AG10803 (cell line): ENCODE measurements around the gene ELL.

Experiments
- DNase-seq: peaks from one replicate; pipeline ENCODE4 v3.0.0; 2010; ENCODE audit warnings: low read depth
- H3K4me3 ChIP-seq: 2 replicates; pipeline ENCODE4 v1.5.1; 2011; ENCODE audit warnings: mild to moderate bottlenecking, low read length, control low read depth
- CTCF ChIP-seq: conservative IDR thresholded peaks from 2 replicates; pipeline ENCODE4 v1.5.1; 2011; ENCODE audit warnings: mild to moderate bottlenecking, low read length, control low read depth, inconsistent platforms

The ELL gene

GRCh38 chr19:18504886-18505610 is 16.8 kb downstream of the ELL start:
- no peak for TF ChIP-seq CTCF
- H3K4me3 ChIP-seq = no peak overlapping the region
- no peak for DNase-seq

- no peak overlapping the region for H3K4me3 ChIP-seq
- TF ChIP-seq CTCF = no peak
- no peak for DNase-seq
Observed at GRCh38 chr19:18503971-18504885, 17.6 kb downstream of the ELL start.

- no peak for DNase-seq
- H3K4me3 ChIP-seq = no peak overlapping the region
- TF ChIP-seq CTCF = no peak
Observed at GRCh38 chr19:18503337-18503970, 18.4 kb downstream of the ELL start.

GRCh38 chr19:18502638-18503294 is 19.1 kb downstream of the ELL start:
- DNase-seq = no peak
- no peak for TF ChIP-seq CTCF
- H3K4me3 ChIP-seq = no peak overlapping the region

GRCh38 chr19:18502246-18502637 is 19.6 kb downstream of the ELL start:
- DNase-seq = no peak
- no peak for TF ChIP-seq CTCF
- no peak overlapping the region for H3K4me3 ChIP-seq

GRCh38 chr19:18501832-18502231 is 20.0 kb downstream of the ELL start:
- no peak for TF ChIP-seq CTCF
- no peak overlapping the region for H3K4me3 ChIP-seq
- DNase-seq = no peak
